Stimulated activated CD4-positive, alpha-beta T cell treated with anti-CD3 and anti-CD28 coated beads, Interleukin-15, amount 100 ng/mL, for 48 hours (primary cell): ENCODE data around the gene PRKCE.

Experiments
- DNase-seq, 2 donors: peaks; one replicate each; pipeline ENCODE4 v3.0.0-alpha.2; 2020; ENCODE audit warnings: low read depth in 2 of 2

PRKCE gene

GRCh38 chr2:45754131-45755010 lies 102.9 kb downstream of the PRKCE start:
- no peak for DNase-seq

DNA sequence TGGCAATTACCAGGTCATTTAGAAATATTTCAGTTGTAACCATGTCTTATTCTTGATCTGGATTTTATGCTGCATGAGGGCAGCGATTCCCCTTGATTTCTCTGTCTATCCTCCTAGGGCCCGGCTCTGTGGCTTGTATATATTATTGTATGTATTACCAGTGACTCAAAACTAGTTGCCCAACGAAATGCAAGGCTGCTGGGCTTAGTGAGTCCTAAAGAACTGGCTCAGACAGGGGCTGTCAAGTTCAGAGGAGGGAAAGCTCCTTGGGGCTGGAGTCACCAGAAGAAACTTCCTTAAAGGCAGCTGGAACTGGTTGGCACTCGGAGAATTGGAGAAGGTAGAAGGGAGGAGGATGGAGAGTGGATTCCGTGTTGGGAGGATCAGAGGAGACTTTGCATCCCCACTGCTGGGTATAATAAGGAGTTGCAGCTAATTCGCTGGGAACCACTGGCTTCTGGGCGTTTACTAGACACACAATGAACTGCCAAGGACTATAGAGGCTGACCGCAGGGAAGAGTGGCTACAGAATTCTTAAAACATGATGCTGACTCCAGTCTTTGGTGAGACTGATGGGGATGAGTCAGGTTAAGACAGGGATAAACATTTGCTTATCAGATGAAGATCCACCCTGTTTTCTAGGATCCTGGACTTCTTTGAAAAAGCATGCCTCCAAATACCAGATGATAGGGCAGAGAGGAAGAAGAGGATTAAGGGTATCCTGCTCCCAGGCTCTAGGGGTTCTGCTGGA lies 104.3 kb downstream of the PRKCE start:
- DNase-seq, result no peak

GRCh38 chr2:45758018-45758417 lies 106.5 kb downstream of the PRKCE start:
- DNase-seq, result no peak

- DNase-seq, result no peak
Measured at GRCh38 chr2:45759310-45759851, 107.9 kb downstream of the PRKCE start.

GRCh38 chr2:45761635-45762034 lies 110.2 kb downstream of the PRKCE start:
- DNase-seq, result no peak

DNA sequence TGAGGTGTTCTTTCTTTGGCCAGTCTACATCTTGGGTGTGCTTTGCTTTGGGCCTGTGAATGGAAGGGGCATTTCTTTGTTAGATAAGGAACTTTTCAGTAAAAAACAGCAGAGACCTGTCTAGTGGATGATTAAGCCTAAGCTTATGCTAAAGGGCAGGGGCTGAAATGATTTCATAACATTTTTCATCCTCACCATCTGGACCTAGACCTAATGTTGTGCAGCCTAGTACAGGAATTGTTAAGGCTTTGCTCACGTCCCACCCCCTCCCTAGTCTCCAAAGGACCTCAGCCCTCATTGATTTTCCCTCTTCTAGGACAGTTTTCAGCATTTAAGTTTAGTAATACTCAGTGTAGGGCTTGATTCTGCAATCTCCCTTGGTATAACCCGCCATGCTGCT lies 111.8 kb downstream of the PRKCE start:
- no peak for DNase-seq

- no peak for DNase-seq
Measured at GRCh38 chr2:45763797-45764196, 112.3 kb downstream of the PRKCE start.

DNA sequence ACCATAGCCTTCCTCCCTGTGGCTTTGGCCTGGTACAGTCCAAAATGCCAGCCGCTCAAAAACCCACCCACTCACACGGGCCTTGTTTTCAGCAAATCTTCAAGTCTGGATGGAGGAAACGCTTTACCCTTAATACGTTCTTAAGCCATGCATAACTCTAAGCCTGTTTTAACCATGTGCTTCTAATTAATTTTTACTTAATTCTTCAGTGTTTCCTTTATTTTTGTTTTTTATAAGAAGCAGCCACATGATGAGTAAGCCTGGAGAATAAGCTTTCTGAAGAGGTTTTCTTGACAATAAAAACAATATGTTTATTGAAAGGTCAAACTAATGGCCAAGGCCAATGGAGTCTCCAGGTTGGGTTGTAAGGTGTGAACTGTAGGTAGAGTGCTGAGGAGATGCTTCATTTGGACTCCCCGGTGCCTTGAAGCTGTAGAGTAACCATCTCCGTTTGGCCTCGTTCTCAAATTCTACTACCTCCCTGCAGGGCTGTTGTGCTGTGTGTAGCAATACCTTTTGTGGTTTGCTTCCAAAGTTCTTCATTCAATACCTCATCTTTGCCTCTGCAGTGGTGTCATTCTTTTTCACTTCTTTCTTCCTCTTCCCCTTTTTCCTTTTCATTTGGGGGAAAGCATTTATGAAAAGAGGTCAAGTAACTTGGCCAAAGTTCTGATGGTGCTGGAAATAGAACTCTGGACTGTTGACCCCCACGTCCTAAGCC lies 113.7 kb downstream of the PRKCE start:
- no peak for DNase-seq

GRCh38 chr2:45765728-45766254 lies 114.3 kb downstream of the PRKCE start:
- DNase-seq, result no peak

GRCh38 chr2:45768208-45768607 lies 116.7 kb downstream of the PRKCE start:
- no peak for DNase-seq

DNA sequence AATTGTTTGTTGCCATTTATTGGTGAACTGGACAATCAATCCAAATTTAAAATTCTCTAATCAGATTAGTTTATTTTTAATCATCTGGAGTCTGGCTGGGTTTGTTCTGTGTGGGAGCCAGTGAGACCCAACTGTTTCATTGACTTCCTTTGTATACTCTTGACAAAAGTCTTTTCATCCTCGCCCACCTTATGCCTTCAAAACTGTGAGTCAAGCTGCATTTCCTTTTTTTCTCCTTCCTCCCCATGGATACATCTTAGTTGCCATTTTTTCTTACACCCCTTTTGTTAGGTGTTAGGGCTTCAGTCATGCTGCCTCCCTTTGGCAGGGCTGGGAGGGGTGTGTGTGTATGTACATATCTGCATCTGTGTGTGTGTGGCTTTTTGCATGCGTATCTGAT lies 117.6 kb downstream of the PRKCE start:
- no peak for DNase-seq

DNA sequence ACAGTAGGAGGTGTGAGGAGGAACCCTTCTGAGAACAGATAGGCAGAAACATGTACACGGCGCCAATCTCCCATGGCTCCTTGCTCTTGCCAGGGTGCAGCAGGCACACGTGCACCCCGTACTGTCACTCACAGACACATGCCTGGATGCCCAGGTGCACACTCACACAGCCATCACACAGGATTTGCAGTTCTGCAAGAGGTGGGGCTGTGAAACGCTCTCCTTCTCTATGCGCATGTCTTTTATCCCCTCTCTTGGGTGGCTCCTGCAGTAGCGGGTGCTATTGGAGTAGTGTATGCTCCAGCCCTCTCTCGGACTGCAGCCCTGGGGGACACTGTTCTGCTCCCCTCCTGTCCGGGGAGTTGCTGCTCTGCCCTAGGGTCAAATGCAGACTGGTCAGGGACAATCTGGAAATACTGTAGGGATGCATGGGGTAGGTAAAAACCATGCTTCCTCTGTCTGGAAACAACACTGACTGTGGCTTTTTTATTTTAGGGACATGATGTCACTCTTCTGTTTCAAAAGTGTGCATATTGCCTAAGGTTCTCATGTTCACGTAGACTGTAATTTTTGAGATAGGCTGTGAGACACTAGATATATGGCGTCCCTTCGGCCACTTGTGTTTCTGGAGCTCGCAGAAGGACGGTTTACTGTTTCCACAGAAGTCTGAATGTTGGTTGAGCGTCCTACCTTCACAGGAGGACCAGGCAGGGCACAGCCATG lies 118.5 kb downstream of the PRKCE start:
- DNase-seq, result no peak

GRCh38 chr2:45770811-45771210 lies 119.3 kb downstream of the PRKCE start:
- no peak for DNase-seq

GRCh38 chr2:45771261-45771660 lies 119.8 kb downstream of the PRKCE start:
- DNase-seq, result no peak

GRCh38 chr2:45772038-45772437 lies 120.6 kb downstream of the PRKCE start:
- no peak for DNase-seq

GRCh38 chr2:45773909-45774308 lies 122.4 kb downstream of the PRKCE start:
- no peak for DNase-seq

DNA sequence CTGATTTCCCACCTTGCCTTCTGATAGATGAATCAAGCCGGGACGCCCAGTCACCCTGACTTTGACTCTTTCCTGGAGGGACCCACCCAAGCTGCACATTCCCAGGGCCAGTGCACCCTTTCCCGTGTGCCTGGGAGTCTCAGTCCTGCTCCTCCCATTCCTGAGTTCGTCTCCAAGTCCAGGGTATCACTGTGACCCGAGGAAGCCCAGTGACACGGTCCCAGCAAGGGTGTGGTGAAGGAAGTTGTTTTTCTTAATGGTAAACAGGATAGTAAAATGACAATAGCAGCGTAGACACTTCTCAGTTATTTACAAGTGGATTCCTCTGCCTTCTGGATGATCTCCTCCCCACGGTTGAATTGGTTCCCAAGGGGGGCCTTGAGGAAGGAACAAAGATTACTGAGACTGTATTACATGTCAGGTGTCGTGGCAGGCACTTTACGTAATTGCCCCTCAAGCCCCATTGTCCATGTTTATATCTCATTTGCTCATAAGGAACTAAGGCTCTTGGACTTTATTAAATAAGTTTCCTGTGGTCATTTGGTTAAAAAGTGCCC lies 123.3 kb downstream of the PRKCE start:
- DNase-seq, result no peak

- DNase-seq, result no peak
Measured at GRCh38 chr2:45776160-45776955, 124.9 kb downstream of the PRKCE start.

GRCh38 chr2:45777996-45778719 lies 126.7 kb downstream of the PRKCE start:
- DNase-seq, result no peak
